ENCODE measurements around the gene CBFA2T3.

GRCh38 chr16:88976366-88977017 is 515 bp downstream of the CBFA2T3 start:
- TF ChIP-seq CTCF (IDR thresholded peaks at IDR 0.05): no peak
- TF ChIP-seq EZH2 (IDR thresholded peaks at IDR 0.05; ENCODE audit: borderline replicate concordance, insufficient read depth, low read depth, low read length, poor library complexity, severe bottlenecking): no peak

Measured in B cell (primary cell).